Esophagus mucosa (tissue), 1 donor: ENCODE measurements around the gene REL. TPM values are rescaled to one million over a fixed set of nuclear protein-coding genes. Genes with fewer than 3 reads are reported as not detected.
"Not testable (repeated sequence)": the region's sequence is repeated elsewhere in the genome, so short reads cannot be mapped to it uniquely, and the experiment has no call there.

Experiments used
- ATAC-seq: fragments of 200-7000 bp; cut with Tn5 transposase; one replicate; pipeline ENCODE4 v1.9.1; 2020
- total RNA-seq: library from RNA; stranded (reverse); gene quantifications from one replicate; pipeline ENCODE4 v1.2.4, GENCODE V29; 2023
- donor health status: DM: yes; HTN: yes; CAD: no.

REL gene
- total RNA-seq, 1 donor from 2014 or later, result 19.8 TPM

- ATAC-seq, result peak; percentile 78
Measured at GRCh38 chr2:60926741-60927552, 45.6 kb downstream of the REL start.

GRCh38 chr2:60932061-60932460, 50.7 kb downstream of the REL start:
- ATAC-seq, result not testable (repeated sequence)

- ATAC-seq, result no peak
Measured at GRCh38 chr2:60932954-60933353, 51.6 kb downstream of the REL start.

GRCh38 chr2:60934165-60934722, 52.9 kb downstream of the REL start:
- ATAC-seq, result no peak

- no peak for ATAC-seq
Measured at GRCh38 chr2:60936757-60937156, 55.4 kb downstream of the REL start.

- no peak for ATAC-seq
Measured at GRCh38 chr2:60938301-60938700, 56.9 kb downstream of the REL start.

GRCh38 chr2:60939622-60940021, 58.2 kb downstream of the REL start:
- no peak for ATAC-seq

GRCh38 chr2:60945341-60945740, 64.0 kb downstream of the REL start:
- no peak for ATAC-seq

- no peak for ATAC-seq
Measured at GRCh38 chr2:60947056-60947455, 65.7 kb downstream of the REL start.

- peak; percentile 30 for ATAC-seq
Measured at GRCh38 chr2:60948161-60948560, 66.8 kb downstream of the REL start.

- ATAC-seq, result peak; percentile 90
Measured at GRCh38 chr2:60948926-60949579, 67.7 kb downstream of the REL start.

- no peak for ATAC-seq
Measured at GRCh38 chr2:60954139-60954538, 72.8 kb downstream of the REL start.

GRCh38 chr2:60957224-60957623, 75.8 kb downstream of the REL start:
- ATAC-seq, result peak; percentile 6

- peak; percentile 85 for ATAC-seq
Measured at GRCh38 chr2:60957643-60958042, 76.3 kb downstream of the REL start.

GRCh38 chr2:60958361-60958760, 77.0 kb downstream of the REL start:
- no peak for ATAC-seq

GRCh38 chr2:60958800-60959199, 77.4 kb downstream of the REL start:
- ATAC-seq, result peak; percentile 85

GRCh38 chr2:60959501-60959900, 78.1 kb downstream of the REL start:
- no peak for ATAC-seq

- no peak for ATAC-seq
Measured at GRCh38 chr2:60960706-60961105, 79.3 kb downstream of the REL start.

- peak; percentile 87 for ATAC-seq
Measured at GRCh38 chr2:60961457-60961856, 80.1 kb downstream of the REL start.

- ATAC-seq, result no peak
Measured at GRCh38 chr2:60962528-60962927, 81.2 kb downstream of the REL start.

GRCh38 chr2:60963190-60963589, 81.8 kb downstream of the REL start:
- ATAC-seq, result no peak

GRCh38 chr2:60964651-60965498, 83.5 kb downstream of the REL start:
- ATAC-seq, result no peak

- no peak for ATAC-seq
Measured at GRCh38 chr2:60965499-60965785, 84.1 kb downstream of the REL start.
